H1 (cell line): ENCODE measurements around the gene TFB1M.

ENCODE experiments used
- E2F6 ChIP-seq: IDR thresholded peaks from 2 replicates; pipeline ENCODE4 v1.6.1; 2012; ENCODE audit warnings: inconsistent platforms
- EZH2 ChIP-seq: fragments of 200-600 bp; sonication (generic); IDR thresholded peaks from 2 replicates; pipeline ENCODE4 v1.7.1; 2012; ENCODE audit warnings: low read depth, mild to moderate bottlenecking, moderate library complexity, low read length, inconsistent platforms; ENCODE audit not compliant: severe bottlenecking
- PHF8 ChIP-seq: fragments of 200-600 bp; sonication (generic); conservative IDR thresholded peaks from 2 replicates; pipeline ENCODE4 v1.7.1; 2012; ENCODE audit warnings: low read depth, mild to moderate bottlenecking, inconsistent platforms, low read length, moderate library complexity
- POLR2A ChIP-seq, 2 experiments: IDR thresholded peaks; 1 replicate in 1 of 2; 2 replicates in 1 of 2; pipeline ENCODE4 v1.6.1; 2011; ENCODE audit warnings: low read depth in 2 of 2, low read length in 2 of 2, mild to moderate bottlenecking in 2 of 2; ENCODE audit errors: control extremely low read depth in 1 of 2
- RAD21 ChIP-seq, 2 experiments: IDR thresholded peaks in 1 of 2; conservative IDR thresholded peaks in 1 of 2; 2 replicates each; pipeline ENCODE4 v1.6.1; 2011; ENCODE audit warnings: low read depth in 2 of 2, low read length in 2 of 2, improper control_type of control experiment in 1 of 2, inconsistent platforms in 1 of 2, mild to moderate bottlenecking in 1 of 2, moderate library complexity in 1 of 2
- RFX5 ChIP-seq: IDR thresholded peaks from 2 replicates; pipeline ENCODE4 v1.6.1; 2011; ENCODE audit warnings: low read depth, low read length, improper control_type of control experiment, borderline replicate concordance
- SIN3A ChIP-seq, 2 experiments: IDR thresholded peaks in 1 of 2; conservative IDR thresholded peaks in 1 of 2; 2 replicates each; pipeline ENCODE4 v1.6.1; 2011 to 2012; ENCODE audit warnings: low read length in 2 of 2, improper control_type of control experiment in 1 of 2, low read depth in 1 of 2, mild to moderate bottlenecking in 1 of 2
- SRF ChIP-seq: IDR thresholded peaks from 2 replicates; pipeline ENCODE4 v1.6.1; 2011; ENCODE audit warnings: mild to moderate bottlenecking, low read depth, low read length, moderate library complexity
- SUZ12 ChIP-seq: fragments of 200-600 bp; sonication (generic); IDR thresholded peaks from 2 replicates; pipeline ENCODE4 v1.6.1; 2012; ENCODE audit warnings: mild to moderate bottlenecking, inconsistent platforms, low read length, moderate library complexity, mixed read lengths
- TCF12 ChIP-seq: IDR thresholded peaks from 2 replicates; pipeline ENCODE4 v1.6.1; 2011; ENCODE audit warnings: low read depth, mild to moderate bottlenecking, low read length
- TEAD4 ChIP-seq: IDR thresholded peaks from 2 replicates; pipeline ENCODE4 v1.6.1; 2012; ENCODE audit warnings: low read depth, low read length, inconsistent platforms, mixed read lengths
- USF2 ChIP-seq: IDR thresholded peaks from 2 replicates; pipeline ENCODE4 v1.6.1; 2011; ENCODE audit warnings: low read length, improper control_type of control experiment
- TF ChIP-seq, protein P1 (sequence below), 3 experiments: IDR thresholded peaks; 1 replicate in 2 of 3; 2 replicates in 1 of 3; pipeline versions ENCODE4 v1.5.1 to v1.6.1; 2011; ENCODE audit warnings: low read length in 3 of 3, mild to moderate bottlenecking in 3 of 3, inconsistent platforms in 2 of 3, low read depth in 1 of 3, moderate library complexity in 1 of 3; ENCODE audit not compliant: insufficient read depth in 1 of 3; ENCODE audit errors: control extremely low read depth in 1 of 3

GRCh38 chr6:155248008-155249001 lies 66.0 kb downstream of the TFB1M start:
- TF ChIP-seq POLR2A (IDR thresholded peaks at IDR 0.05; ENCODE audit: control extremely low read depth in 1 of 2, low read depth in 2 of 2, low read length in 2 of 2) (no peak), RFX5 (no peak), E2F6 (0 out of 2 replicates have a peak, but pooled peaks have one; percentile 16), USF2 (no peak), SRF (no peak), SIN3A (conservative IDR thresholded peaks at IDR 0.05 in 1 of 2, IDR thresholded peaks at IDR 0.05 in 1 of 2; ENCODE audit: low read depth in 1 of 2, low read length in 2 of 2) (no peak), SUZ12 (no peak), EZH2 (no peak), TCF12 (no peak), PHF8 (no peak), RAD21 (IDR thresholded peaks at IDR 0.05 in 1 of 2, conservative IDR thresholded peaks at IDR 0.05 in 1 of 2; ENCODE audit: low read depth in 2 of 2, low read length in 2 of 2) (peak; percentile 86 to 90), TEAD4 (no peak)
- TF ChIP-seq, protein P1, sequence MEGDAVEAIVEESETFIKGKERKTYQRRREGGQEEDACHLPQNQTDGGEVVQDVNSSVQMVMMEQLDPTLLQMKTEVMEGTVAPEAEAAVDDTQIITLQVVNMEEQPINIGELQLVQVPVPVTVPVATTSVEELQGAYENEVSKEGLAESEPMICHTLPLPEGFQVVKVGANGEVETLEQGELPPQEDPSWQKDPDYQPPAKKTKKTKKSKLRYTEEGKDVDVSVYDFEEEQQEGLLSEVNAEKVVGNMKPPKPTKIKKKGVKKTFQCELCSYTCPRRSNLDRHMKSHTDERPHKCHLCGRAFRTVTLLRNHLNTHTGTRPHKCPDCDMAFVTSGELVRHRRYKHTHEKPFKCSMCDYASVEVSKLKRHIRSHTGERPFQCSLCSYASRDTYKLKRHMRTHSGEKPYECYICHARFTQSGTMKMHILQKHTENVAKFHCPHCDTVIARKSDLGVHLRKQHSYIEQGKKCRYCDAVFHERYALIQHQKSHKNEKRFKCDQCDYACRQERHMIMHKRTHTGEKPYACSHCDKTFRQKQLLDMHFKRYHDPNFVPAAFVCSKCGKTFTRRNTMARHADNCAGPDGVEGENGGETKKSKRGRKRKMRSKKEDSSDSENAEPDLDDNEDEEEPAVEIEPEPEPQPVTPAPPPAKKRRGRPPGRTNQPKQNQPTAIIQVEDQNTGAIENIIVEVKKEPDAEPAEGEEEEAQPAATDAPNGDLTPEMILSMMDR (IDR thresholded peaks at IDR 0.05; ENCODE audit: control extremely low read depth in 1 of 3, insufficient read depth in 1 of 3, low read depth in 1 of 3, low read length in 3 of 3) = peak; percentile 71 to 91 (median 82)
